Neural cell (in vitro differentiated cells): ENCODE data around the gene SNX33. TPM values are rescaled to one million over a fixed set of nuclear protein-coding genes. Genes with fewer than 3 reads are reported as not detected.
"Not testable (repeated sequence)": the region's sequence is repeated elsewhere in the genome, so short reads cannot be mapped to it uniquely, and the experiment has no call there.

ENCODE experiments used
- H2AFZ ChIP-seq: fragments of 200-600, 300-800 bp; sonication (generic), shearing (Covaris generic); 2 replicates; pipeline ENCODE4 v1.6.0; 2014; ENCODE audit warnings: low read depth, mild to moderate bottlenecking, antibody characterized with exemption, low read length, moderate library complexity
- H3F3A ChIP-seq: fragments of 200-600 bp; shearing (Covaris generic); 2 replicates; pipeline ENCODE4 v1.6.1; 2016; ENCODE audit warnings: mild to moderate bottlenecking, moderate library complexity, mixed read lengths, antibody characterized with exemption, low read length; ENCODE audit not compliant: insufficient read depth, poor library complexity, severe bottlenecking
- H3K27ac ChIP-seq: fragments of 200-600, 300-800 bp; sonication (generic), shearing (Covaris generic); 2 replicates; pipeline ENCODE4 v1.5.1; 2014; ENCODE audit warnings: mild to moderate bottlenecking, low read length, moderate library complexity
- H3K27me3 ChIP-seq: fragments of 300-800, 200-600 bp; sonication (generic), shearing (Covaris generic); 2 replicates; pipeline ENCODE4 v1.6.0; 2014; ENCODE audit warnings: mild to moderate bottlenecking, low read depth, low read length, moderate library complexity; ENCODE audit not compliant: insufficient read depth
- H3K36me3 ChIP-seq: fragments of 300-800, 200-600 bp; sonication (generic), shearing (Covaris generic); 2 replicates; pipeline ENCODE4 v1.5.1; 2014; ENCODE audit warnings: mild to moderate bottlenecking, antibody characterized with exemption, low read length, moderate library complexity; ENCODE audit not compliant: insufficient read depth
- H3K4me2 ChIP-seq: fragments of 300-800, 200-600 bp; sonication (generic), shearing (Covaris generic); 2 replicates; pipeline ENCODE4 v1.6.0; 2014; ENCODE audit warnings: mild to moderate bottlenecking, low read length
- H3K4me3 ChIP-seq: fragments of 300-800, 200-600 bp; sonication (generic), shearing (Covaris generic); 2 replicates; pipeline ENCODE4 v1.5.1; 2014; ENCODE audit warnings: mild to moderate bottlenecking, low read length, moderate library complexity
- H3K79me2 ChIP-seq: fragments of 200-600 bp; shearing (Covaris generic); replicated peaks from 2 replicates; pipeline ENCODE4 v1.6.0; 2014; ENCODE audit warnings: mild to moderate bottlenecking, low read length, moderate library complexity; ENCODE audit not compliant: insufficient read depth
- H3K9ac ChIP-seq: fragments of 300-800, 200-600 bp; sonication (generic), shearing (Covaris generic); 2 replicates; pipeline ENCODE4 v1.6.1; 2016; ENCODE audit warnings: mild to moderate bottlenecking, low read length, mixed read lengths
- H3K9me2 ChIP-seq: fragments of 200-600 bp; shearing (Covaris generic); 2 replicates; pipeline ENCODE4 v1.6.1; 2016; ENCODE audit warnings: mild to moderate bottlenecking, low read length, mixed read lengths; ENCODE audit not compliant: insufficient read depth
- H3K9me3 ChIP-seq: fragments of 200-600, 300-800 bp; sonication (generic), shearing (Covaris generic); 2 replicates; pipeline ENCODE4 v1.6.1; 2016; ENCODE audit warnings: mild to moderate bottlenecking, mixed run types, low read length, moderate library complexity, mixed read lengths
- H4K20me1 ChIP-seq: fragments of 200-600 bp; shearing (Covaris generic); 2 replicates; pipeline ENCODE4 v1.6.1; 2016; ENCODE audit warnings: mild to moderate bottlenecking, mixed run types; ENCODE audit not compliant: insufficient read depth
- polyA plus RNA-seq: library from polyadenylated mRNA; depleted of rRNA; stranded (reverse); fragments of >200 nt; gene quantifications from 2 replicates; pipeline ENCODE4 v1.2.3, GENCODE V29; 2014

SNX33 gene
- polyA plus RNA-seq, 1 donor from 2014 or later, result 0.14 TPM

DNA sequence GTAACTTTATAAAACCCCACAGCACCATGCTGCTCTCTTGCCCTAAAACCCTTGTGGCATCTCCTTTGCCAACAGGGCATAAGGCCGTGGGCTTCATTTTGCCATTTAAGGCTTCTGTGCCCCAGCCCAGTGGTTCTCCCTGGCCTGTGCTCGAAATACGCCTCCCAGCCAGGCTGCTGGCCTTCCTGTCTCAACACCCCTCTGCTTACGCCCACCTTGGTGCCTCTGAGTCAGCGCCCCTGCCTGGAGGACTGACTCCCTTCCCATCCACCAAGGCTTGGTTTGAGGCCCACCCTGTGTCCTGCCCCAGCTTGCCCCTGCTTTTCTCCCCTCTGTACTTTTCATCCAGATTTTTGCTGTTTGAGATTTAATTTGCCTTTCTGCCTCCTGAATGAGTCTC is 63.2 kb downstream of the SNX33 start:
- H3F3A ChIP-seq, H2AFZ ChIP-seq, H3K4me3 ChIP-seq: not testable (repeated sequence)

DNA sequence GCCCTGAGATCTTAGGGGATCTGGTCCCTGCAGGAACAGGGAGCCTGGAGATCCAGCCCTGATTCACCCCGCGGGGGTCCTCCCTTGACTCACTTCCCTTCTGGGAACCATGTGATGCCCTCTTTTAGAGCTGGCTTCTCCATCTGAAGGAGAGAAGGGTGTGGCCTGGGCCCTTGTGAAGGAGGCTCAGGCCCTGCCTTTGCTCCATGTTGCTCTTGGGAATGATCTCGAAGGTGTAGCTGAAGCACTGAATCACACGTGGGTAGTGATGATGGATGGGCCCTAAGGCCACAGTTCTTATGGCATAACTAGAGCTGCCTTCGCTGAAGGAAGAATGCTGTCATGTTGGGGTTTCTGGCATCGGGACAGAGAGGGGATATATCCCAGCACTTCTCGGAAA is 63.8 kb downstream of the SNX33 start:
- not testable (repeated sequence) for H3K4me3 ChIP-seq, H3K27ac ChIP-seq, H3K79me2 ChIP-seq, H3K4me2 ChIP-seq, H3K36me3 ChIP-seq, H3K9me2 ChIP-seq, H3K9me3 ChIP-seq, H3K9ac ChIP-seq, H3F3A ChIP-seq, H4K20me1 ChIP-seq, H2AFZ ChIP-seq
- peaks cover 14% of the 10 kb centered on the region for H3K27me3 ChIP-seq

More for the DNA sequence above, 63.2 kb downstream of the SNX33 start:
- peaks cover 14% of the 10 kb centered on the region for H3K27me3 ChIP-seq
- H3K79me2 ChIP-seq, H3K4me2 ChIP-seq, H3K9me2 ChIP-seq, H3K9ac ChIP-seq, H3K27ac ChIP-seq, H4K20me1 ChIP-seq, H3K36me3 ChIP-seq, H3K9me3 ChIP-seq: not testable (repeated sequence)

Other genes with a start within 250 kb of the SNX33 start
- 11.5 and 13.7 TPM in 2 replicates for gene SIN3A, start 196.2 kb upstream of the SNX33 start, polyA plus RNA-seq
- 24.0 and 33.1 TPM in 2 replicates for gene PTPN9, start 68.6 kb upstream of the SNX33 start, polyA plus RNA-seq
- gene SNUPN, start 22.2 kb upstream of the SNX33 start, polyA plus RNA-seq, result 19.0 and 21.7 TPM in 2 replicates
- gene IMP3, start 7.7 kb upstream of the SNX33 start, polyA plus RNA-seq, result 147 and 171 TPM in 2 replicates
- not detected in 2 replicates for gene CSPG4, start 64.9 kb downstream of the SNX33 start, polyA plus RNA-seq
- gene UBE2Q2, start 195.5 kb downstream of the SNX33 start, polyA plus RNA-seq, result 69.0 and 83.8 TPM in 2 replicates